K562 (cell line): ENCODE measurements around the gene HAGHL. TPM values are rescaled to one million over a fixed set of nuclear protein-coding genes. Genes with fewer than 3 reads are reported as not detected.

Experiments used
- CHD1 ChIP-seq: fragments of 200-600 bp; sonication (generic); IDR thresholded peaks from one replicate; pipeline ENCODE4 v1.6.1; 2012; ENCODE audit warnings: mild to moderate bottlenecking, moderate library complexity, low read length, inconsistent platforms
- HNRNPH1 ChIP-seq: fragments of 200-400 bp; formaldehyde crosslinking; optimal IDR thresholded peaks from 2 replicates; pipeline ENCODE3; 2017; ENCODE audit warnings: low read depth, mild to moderate bottlenecking, low read length, moderate library complexity
- NR3C1 ChIP-seq: sonication (generic); formaldehyde crosslinking; IDR thresholded peaks from 2 replicates; pipeline ENCODE4 v1.8.1; 2022; ENCODE audit warnings: missing genetic modification reagents
- U2AF1 ChIP-seq: fragments of 200-400 bp; formaldehyde crosslinking; optimal IDR thresholded peaks from 2 replicates; pipeline ENCODE3; 2017; ENCODE audit warnings: mild to moderate bottlenecking, low read depth, low read length, moderate library complexity
- ZNF311 ChIP-seq: fragments of 250-450 bp; sonication (Bioruptor Pico); IDR thresholded peaks from 2 replicates; pipeline ENCODE4 v1.4.0; 2020; ENCODE audit warnings: mild to moderate bottlenecking, moderate library complexity
- ZNF778 ChIP-seq: fragments of 450-650 bp; formaldehyde crosslinking; IDR thresholded peaks from 2 replicates; pipeline ENCODE4 v1.4.0; 2020; ENCODE audit warnings: mild to moderate bottlenecking, moderate library complexity
- polyA plus RNA-seq, 8 experiments: library from polyadenylated mRNA; depleted of rRNA in 4 of 8; stranded (reverse) in 5 of 8; unstranded in 3 of 8; fragments of >200 nt; fragmentation: Nextera tagmentation in 2 of 8; fragmentation: Illumina TruSeq in 1 of 8; extraction: Ambion mirVana in 2 of 8; extraction: Trizol in 1 of 8; gene quantifications; 2 replicates each; pipeline versions ENCODE4 v1.2.1 to v1.2.3, GENCODE V29; 2011 to 2014; ENCODE audit warnings: inconsistent platforms in 1 of 8, missing spikeins in 1 of 8
- total RNA-seq, 7 experiments: library from RNA; depleted of rRNA in 6 of 7; stranded (reverse); fragments of >200 nt in 6 of 7; fragmentation: Illumina TruSeq in 2 of 7; extraction: Trizol in 2 of 7; gene quantifications; 2 replicates each; pipeline versions ENCODE4 v1.2.1 to v1.2.3, GENCODE V29; 2011 to 2021; ENCODE audit warnings: low replicate concordance in 1 of 7
- TF ChIP-seq, protein P1 (sequence below): conservative IDR thresholded peaks from 2 replicates; pipeline ENCODE4 v1.6.1; 2011; ENCODE audit warnings: low read depth, mild to moderate bottlenecking, low read length; ENCODE audit not compliant: control insufficient read depth
- TF ChIP-seq, protein P2 (sequence below): fragments of 150-350 bp; IDR thresholded peaks from 2 replicates; pipeline ENCODE4 v1.6.1; 2014; ENCODE audit warnings: low read depth, mild to moderate bottlenecking, low read length, borderline replicate concordance
- TF ChIP-seq, protein P3 (sequence below): fragments of 450-650 bp; IDR thresholded peaks from 2 replicates; pipeline ENCODE4 v1.6.1; 2017; ENCODE audit warnings: antibody characterized with exemption, mild to moderate bottlenecking
- TF ChIP-seq, protein P4 (sequence below): fragments of 250-450 bp; sonication (Bioruptor Pico); IDR thresholded peaks from 2 replicates; pipeline ENCODE4 v1.5.1; 2021; ENCODE audit warnings: mild to moderate bottlenecking

HAGHL gene
- total and polyA plus RNA-seq, 9 of the 15 experiments (the other 6 are each of a cell fraction or from before 2014, with no cell fraction given) = 0.31 to 83.4 (median 20.7) TPM

DNA sequence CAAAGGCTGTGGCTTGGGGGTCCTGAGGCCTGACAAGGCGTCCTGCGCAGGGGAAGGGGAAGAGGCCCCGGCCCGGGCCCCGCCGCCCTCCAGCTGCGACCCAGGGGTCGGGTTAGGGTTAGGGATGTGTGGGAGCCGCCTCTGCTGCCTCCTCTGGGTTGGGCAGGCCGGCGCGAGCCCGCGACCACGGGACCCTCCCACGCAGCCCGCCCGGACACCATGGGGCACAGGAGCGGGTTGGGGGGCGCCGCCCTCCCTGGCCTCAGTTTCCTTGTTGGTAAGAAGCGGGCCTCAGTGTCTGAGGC is 13.5 kb downstream of the HAGHL start (continued):
- TF ChIP-seq, protein P1, sequence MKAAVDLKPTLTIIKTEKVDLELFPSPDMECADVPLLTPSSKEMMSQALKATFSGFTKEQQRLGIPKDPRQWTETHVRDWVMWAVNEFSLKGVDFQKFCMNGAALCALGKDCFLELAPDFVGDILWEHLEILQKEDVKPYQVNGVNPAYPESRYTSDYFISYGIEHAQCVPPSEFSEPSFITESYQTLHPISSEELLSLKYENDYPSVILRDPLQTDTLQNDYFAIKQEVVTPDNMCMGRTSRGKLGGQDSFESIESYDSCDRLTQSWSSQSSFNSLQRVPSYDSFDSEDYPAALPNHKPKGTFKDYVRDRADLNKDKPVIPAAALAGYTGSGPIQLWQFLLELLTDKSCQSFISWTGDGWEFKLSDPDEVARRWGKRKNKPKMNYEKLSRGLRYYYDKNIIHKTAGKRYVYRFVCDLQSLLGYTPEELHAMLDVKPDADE = no peak
- TF ChIP-seq, protein P2, sequence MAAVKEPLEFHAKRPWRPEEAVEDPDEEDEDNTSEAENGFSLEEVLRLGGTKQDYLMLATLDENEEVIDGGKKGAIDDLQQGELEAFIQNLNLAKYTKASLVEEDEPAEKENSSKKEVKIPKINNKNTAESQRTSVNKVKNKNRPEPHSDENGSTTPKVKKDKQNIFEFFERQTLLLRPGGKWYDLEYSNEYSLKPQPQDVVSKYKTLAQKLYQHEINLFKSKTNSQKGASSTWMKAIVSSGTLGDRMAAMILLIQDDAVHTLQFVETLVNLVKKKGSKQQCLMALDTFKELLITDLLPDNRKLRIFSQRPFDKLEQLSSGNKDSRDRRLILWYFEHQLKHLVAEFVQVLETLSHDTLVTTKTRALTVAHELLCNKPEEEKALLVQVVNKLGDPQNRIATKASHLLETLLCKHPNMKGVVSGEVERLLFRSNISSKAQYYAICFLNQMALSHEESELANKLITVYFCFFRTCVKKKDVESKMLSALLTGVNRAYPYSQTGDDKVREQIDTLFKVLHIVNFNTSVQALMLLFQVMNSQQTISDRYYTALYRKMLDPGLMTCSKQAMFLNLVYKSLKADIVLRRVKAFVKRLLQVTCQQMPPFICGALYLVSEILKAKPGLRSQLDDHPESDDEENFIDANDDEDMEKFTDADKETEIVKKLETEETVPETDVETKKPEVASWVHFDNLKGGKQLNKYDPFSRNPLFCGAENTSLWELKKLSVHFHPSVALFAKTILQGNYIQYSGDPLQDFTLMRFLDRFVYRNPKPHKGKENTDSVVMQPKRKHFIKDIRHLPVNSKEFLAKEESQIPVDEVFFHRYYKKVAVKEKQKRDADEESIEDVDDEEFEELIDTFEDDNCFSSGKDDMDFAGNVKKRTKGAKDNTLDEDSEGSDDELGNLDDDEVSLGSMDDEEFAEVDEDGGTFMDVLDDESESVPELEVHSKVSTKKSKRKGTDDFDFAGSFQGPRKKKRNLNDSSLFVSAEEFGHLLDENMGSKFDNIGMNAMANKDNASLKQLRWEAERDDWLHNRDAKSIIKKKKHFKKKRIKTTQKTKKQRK = no peak
- TF ChIP-seq, protein P3, sequence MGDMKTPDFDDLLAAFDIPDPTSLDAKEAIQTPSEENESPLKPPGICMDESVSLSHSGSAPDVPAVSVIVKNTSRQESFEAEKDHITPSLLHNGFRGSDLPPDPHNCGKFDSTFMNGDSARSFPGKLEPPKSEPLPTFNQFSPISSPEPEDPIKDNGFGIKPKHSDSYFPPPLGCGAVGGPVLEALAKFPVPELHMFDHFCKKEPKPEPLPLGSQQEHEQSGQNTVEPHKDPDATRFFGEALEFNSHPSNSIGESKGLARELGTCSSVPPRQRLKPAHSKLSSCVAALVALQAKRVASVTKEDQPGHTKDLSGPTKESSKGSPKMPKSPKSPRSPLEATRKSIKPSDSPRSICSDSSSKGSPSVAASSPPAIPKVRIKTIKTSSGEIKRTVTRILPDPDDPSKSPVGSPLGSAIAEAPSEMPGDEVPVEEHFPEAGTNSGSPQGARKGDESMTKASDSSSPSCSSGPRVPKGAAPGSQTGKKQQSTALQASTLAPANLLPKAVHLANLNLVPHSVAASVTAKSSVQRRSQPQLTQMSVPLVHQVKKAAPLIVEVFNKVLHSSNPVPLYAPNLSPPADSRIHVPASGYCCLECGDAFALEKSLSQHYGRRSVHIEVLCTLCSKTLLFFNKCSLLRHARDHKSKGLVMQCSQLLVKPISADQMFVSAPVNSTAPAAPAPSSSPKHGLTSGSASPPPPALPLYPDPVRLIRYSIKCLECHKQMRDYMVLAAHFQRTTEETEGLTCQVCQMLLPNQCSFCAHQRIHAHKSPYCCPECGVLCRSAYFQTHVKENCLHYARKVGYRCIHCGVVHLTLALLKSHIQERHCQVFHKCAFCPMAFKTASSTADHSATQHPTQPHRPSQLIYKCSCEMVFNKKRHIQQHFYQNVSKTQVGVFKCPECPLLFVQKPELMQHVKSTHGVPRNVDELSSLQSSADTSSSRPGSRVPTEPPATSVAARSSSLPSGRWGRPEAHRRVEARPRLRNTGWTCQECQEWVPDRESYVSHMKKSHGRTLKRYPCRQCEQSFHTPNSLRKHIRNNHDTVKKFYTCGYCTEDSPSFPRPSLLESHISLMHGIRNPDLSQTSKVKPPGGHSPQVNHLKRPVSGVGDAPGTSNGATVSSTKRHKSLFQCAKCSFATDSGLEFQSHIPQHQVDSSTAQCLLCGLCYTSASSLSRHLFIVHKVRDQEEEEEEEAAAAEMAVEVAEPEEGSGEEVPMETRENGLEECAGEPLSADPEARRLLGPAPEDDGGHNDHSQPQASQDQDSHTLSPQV = no peak
- TF ChIP-seq, protein P4, sequence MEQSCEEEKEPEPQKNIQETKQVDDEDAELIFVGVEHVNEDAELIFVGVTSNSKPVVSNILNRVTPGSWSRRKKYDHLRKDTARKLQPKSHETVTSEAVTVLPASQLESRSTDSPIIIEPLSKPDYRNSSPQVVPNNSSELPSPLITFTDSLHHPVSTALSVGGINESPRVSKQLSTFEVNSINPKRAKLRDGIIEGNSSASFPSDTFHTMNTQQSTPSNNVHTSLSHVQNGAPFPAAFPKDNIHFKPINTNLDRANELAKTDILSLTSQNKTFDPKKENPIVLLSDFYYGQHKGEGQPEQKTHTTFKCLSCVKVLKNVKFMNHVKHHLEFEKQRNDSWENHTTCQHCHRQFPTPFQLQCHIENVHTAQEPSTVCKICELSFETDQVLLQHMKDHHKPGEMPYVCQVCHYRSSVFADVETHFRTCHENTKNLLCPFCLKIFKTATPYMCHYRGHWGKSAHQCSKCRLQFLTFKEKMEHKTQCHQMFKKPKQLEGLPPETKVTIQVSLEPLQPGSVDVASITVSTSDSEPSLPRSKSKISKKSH (CRISPR knock-in tag) = no peak
- TF ChIP-seq ZNF311 (CRISPR knock-in tag) = no peak
- no peak for TF ChIP-seq U2AF1
- no peak for TF ChIP-seq ZNF778 (CRISPR knock-in tag)
- TF ChIP-seq CHD1 = peak; percentile 35
- TF ChIP-seq NR3C1 (CRISPR knock-in tag) = no peak
- TF ChIP-seq HNRNPH1 = no peak
